Liver (tissue), 9 donors: ENCODE data around the gene POC1A. TPM values are rescaled to one million over a fixed set of nuclear protein-coding genes. Genes with fewer than 3 reads are reported as not detected.

Experiments
- DNase-seq: peaks from one replicate; pipeline ENCODE4 v3.0.0-alpha.2; 2017; ENCODE audit warnings: low spot score
- H3K27ac ChIP-seq, 2 donors: one replicate each; pipeline ENCODE4 v1.7.0; 2013; ENCODE audit warnings: inconsistent platforms in 2 of 2, low read length in 2 of 2, control low read depth in 1 of 2, low read depth in 1 of 2, mild to moderate bottlenecking in 1 of 2
- H3K27me3 ChIP-seq, 4 donors: one replicate each; pipeline versions ENCODE4 v1.6.1 to v1.7.0; 2013; ENCODE audit warnings: low read length in 3 of 4, inconsistent platforms in 1 of 4, mild to moderate bottlenecking in 1 of 4, moderate library complexity in 1 of 4; ENCODE audit not compliant: control insufficient read depth in 4 of 4, insufficient read depth in 4 of 4
- H3K36me3 ChIP-seq, 4 donors: one replicate each; pipeline versions ENCODE4 v1.6.1 to v1.7.0; 2013; ENCODE audit warnings: low read length in 3 of 4, mild to moderate bottlenecking in 3 of 4, low read depth in 1 of 4, moderate library complexity in 1 of 4; ENCODE audit not compliant: control insufficient read depth in 4 of 4, insufficient read depth in 3 of 4
- H3K4me1 ChIP-seq, 4 donors: one replicate each; pipeline versions ENCODE4 v1.6.1 to v1.7.0; 2013; ENCODE audit warnings: low read length in 3 of 4, mild to moderate bottlenecking in 3 of 4, moderate library complexity in 1 of 4; ENCODE audit not compliant: control insufficient read depth in 4 of 4, insufficient read depth in 4 of 4
- H3K4me3 ChIP-seq, 3 donors: one replicate each; pipeline versions ENCODE4 v1.6.1 to v1.7.0; 2013; ENCODE audit warnings: low read length in 3 of 3, control low read depth in 1 of 3, low read depth in 1 of 3, mild to moderate bottlenecking in 1 of 3
- H3K9ac ChIP-seq, 2 donors: one replicate each; pipeline ENCODE4 v1.7.0; 2013; ENCODE audit warnings: low read length in 2 of 2, mild to moderate bottlenecking in 2 of 2, moderate library complexity in 2 of 2, control low read depth in 1 of 2, low read depth in 1 of 2
- H3K9me3 ChIP-seq, 4 donors: one replicate each; pipeline versions ENCODE4 v1.6.1 to v1.7.0; 2013; ENCODE audit warnings: low read length in 3 of 4; ENCODE audit not compliant: control insufficient read depth in 4 of 4
- ATF3 ChIP-seq: IDR thresholded peaks from 2 replicates; pipeline ENCODE4 v1.6.1; 2016; ENCODE audit warnings: antibody characterized with exemption
- EGR1 ChIP-seq, 2 donors: IDR thresholded peaks; 2 replicates each; pipeline ENCODE4 v1.6.1; 2016 to 2018; ENCODE audit warnings: antibody characterized with exemption in 2 of 2, low read depth in 2 of 2
- FOXA1 ChIP-seq: IDR thresholded peaks from 2 replicates; pipeline ENCODE4 v1.6.1; 2016; ENCODE audit warnings: antibody characterized with exemption
- FOXA2 ChIP-seq: IDR thresholded peaks from 2 replicates; pipeline ENCODE4 v1.6.1; 2016; ENCODE audit warnings: antibody characterized with exemption
- HNF4A ChIP-seq, 2 donors: conservative IDR thresholded peaks; 2 replicates each; pipeline ENCODE4 v1.6.1; 2016; ENCODE audit warnings: antibody characterized with exemption in 2 of 2, mild to moderate bottlenecking in 2 of 2
- HNF4G ChIP-seq: IDR thresholded peaks from 2 replicates; pipeline ENCODE4 v1.6.1; 2016; ENCODE audit warnings: antibody characterized with exemption
- JUND ChIP-seq, 2 donors: IDR thresholded peaks; 2 replicates each; pipeline ENCODE4 v1.6.1; 2016; ENCODE audit warnings: antibody characterized with exemption in 2 of 2
- NR2F2 ChIP-seq: IDR thresholded peaks from 2 replicates; pipeline ENCODE4 v1.6.1; 2016; ENCODE audit warnings: antibody characterized with exemption
- RAD21 ChIP-seq, 2 donors: IDR thresholded peaks; 2 replicates each; pipeline ENCODE4 v1.6.1; 2016; ENCODE audit warnings: antibody characterized with exemption in 2 of 2, mild to moderate bottlenecking in 2 of 2
- RXRA ChIP-seq, 2 donors: IDR thresholded peaks; 2 replicates each; pipeline ENCODE4 v1.6.1; 2017 to 2018; ENCODE audit warnings: antibody characterized with exemption in 2 of 2, mild to moderate bottlenecking in 1 of 2
- SP1 ChIP-seq: IDR thresholded peaks from 2 replicates; pipeline ENCODE4 v1.6.1; 2018; ENCODE audit warnings: antibody characterized with exemption, mild to moderate bottlenecking
- TAF1 ChIP-seq: conservative IDR thresholded peaks from 2 replicates; pipeline ENCODE4 v1.6.1; 2016; ENCODE audit warnings: antibody characterized with exemption, mild to moderate bottlenecking
- YY1 ChIP-seq: IDR thresholded peaks from 2 replicates; pipeline ENCODE4 v1.6.1; 2016; ENCODE audit warnings: antibody characterized with exemption, mild to moderate bottlenecking
- ZBTB33 ChIP-seq: IDR thresholded peaks from 2 replicates; pipeline ENCODE4 v1.6.1; 2016; ENCODE audit warnings: antibody characterized with exemption
- WGBS: extraction: QIAGEN DNeasy Blood & Tissue Kit; methylation state at CpG from one replicate; pipeline ENCODE4 v1.1.7; 2013; 5-methylcytosine and 5-hydroxymethylcytosine counted together
- polyA plus RNA-seq, 2 donors: library from polyadenylated mRNA; stranded (reverse) in 1 of 2; unstranded in 1 of 2; fragments of 200-250 nt in 1 of 2; fragments of >200 nt in 1 of 2; fragmentation: Nextera tagmentation in 1 of 2; extraction: Ambion mirVana in 1 of 2; gene quantifications; one replicate each; pipeline versions ENCODE4 v1.2.1 to v1.2.3, GENCODE V29; 2013 to 2015
- total RNA-seq, 2 donors: library from RNA; depleted of rRNA; stranded (reverse); fragments of >200 nt; gene quantifications; one replicate each; pipeline ENCODE4 v1.2.3, GENCODE V29; 2014
- TF ChIP-seq, protein P1 (sequence below): fragments of 150-350 bp; IDR thresholded peaks from 2 replicates; pipeline ENCODE4 v1.5.1; 2017; ENCODE audit warnings: improper control_type of control experiment, low read depth, low read length; ENCODE audit not compliant: missing input control
- TF ChIP-seq, protein P2 (sequence below): IDR thresholded peaks from 2 replicates; pipeline ENCODE4 v1.6.1; 2016; ENCODE audit warnings: antibody characterized with exemption, mild to moderate bottlenecking
- donor health status: healthy.
- donor health status: healthy.
- donor health status: healthy.
- donor health status: healthy.
- donor health status: healthy.

POC1A gene
- total and polyA plus RNA-seq, 4 donors = 1.4 to 12.7 (median 4.8) TPM

DNA sequence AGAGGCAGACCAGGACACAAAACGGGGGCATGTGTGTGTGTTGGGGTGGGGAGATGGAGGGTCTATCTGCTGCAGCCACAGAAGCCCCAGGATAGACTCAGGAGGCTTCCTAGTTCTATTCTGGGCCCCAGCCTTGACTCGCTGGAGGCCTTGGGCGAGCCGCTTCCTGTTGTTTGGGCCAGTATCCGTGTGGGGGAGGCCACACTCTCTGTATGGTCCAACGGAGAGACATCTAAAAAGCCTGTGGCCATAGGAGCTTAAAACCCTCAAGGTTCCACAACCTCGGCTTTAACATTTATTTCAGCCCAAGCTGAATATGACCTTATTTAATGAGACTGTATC is 32.8 kb downstream of the POC1A start (continued):
- TF ChIP-seq, protein P1, sequence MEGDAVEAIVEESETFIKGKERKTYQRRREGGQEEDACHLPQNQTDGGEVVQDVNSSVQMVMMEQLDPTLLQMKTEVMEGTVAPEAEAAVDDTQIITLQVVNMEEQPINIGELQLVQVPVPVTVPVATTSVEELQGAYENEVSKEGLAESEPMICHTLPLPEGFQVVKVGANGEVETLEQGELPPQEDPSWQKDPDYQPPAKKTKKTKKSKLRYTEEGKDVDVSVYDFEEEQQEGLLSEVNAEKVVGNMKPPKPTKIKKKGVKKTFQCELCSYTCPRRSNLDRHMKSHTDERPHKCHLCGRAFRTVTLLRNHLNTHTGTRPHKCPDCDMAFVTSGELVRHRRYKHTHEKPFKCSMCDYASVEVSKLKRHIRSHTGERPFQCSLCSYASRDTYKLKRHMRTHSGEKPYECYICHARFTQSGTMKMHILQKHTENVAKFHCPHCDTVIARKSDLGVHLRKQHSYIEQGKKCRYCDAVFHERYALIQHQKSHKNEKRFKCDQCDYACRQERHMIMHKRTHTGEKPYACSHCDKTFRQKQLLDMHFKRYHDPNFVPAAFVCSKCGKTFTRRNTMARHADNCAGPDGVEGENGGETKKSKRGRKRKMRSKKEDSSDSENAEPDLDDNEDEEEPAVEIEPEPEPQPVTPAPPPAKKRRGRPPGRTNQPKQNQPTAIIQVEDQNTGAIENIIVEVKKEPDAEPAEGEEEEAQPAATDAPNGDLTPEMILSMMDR = no peak
- no peak for TF ChIP-seq RAD21 (IDR thresholded peaks at IDR 0.05)
- no peak for TF ChIP-seq RXRA (IDR thresholded peaks at IDR 0.05)
- no peak for TF ChIP-seq SP1

GRCh38 chr3:52120556-52121463 is 33.4 kb downstream of the POC1A start:
- Histone ChIP-seq H3K4me3 (no peak overlapping the region), H3K9me3 (no peaks in the 10 kb centered on the region), H3K27ac (no peak overlapping the region), H3K9ac (no peak overlapping the region), H3K36me3 (peaks cover 0 to 1% (median 0%) of the 10 kb centered on the region in 4 donors), H3K27me3 (no peaks in the 10 kb centered on the region), H3K4me1 (peaks cover 0 to 12% (median 7%) of the 10 kb centered on the region in 4 donors)
- WGBS = 87% methylated on average over 3 of the region's 3 CpGs
- no peak for DNase-seq
- TF ChIP-seq FOXA2 (no peak), NR2F2 (no peak), JUND (IDR thresholded peaks at IDR 0.05) (no peak), HNF4G (no peak), YY1 (no peak), ATF3 (no peak), RAD21 (IDR thresholded peaks at IDR 0.05) (no peak), SP1 (no peak), FOXA1 (no peak), ZBTB33 (no peak), HNF4A (conservative IDR thresholded peaks at IDR 0.05) (no peak), TAF1 (no peak), RXRA (IDR thresholded peaks at IDR 0.05) (no peak), EGR1 (IDR thresholded peaks at IDR 0.05; ENCODE audit: low read depth in 2 of 2) (no peak)
- TF ChIP-seq, protein P2, sequence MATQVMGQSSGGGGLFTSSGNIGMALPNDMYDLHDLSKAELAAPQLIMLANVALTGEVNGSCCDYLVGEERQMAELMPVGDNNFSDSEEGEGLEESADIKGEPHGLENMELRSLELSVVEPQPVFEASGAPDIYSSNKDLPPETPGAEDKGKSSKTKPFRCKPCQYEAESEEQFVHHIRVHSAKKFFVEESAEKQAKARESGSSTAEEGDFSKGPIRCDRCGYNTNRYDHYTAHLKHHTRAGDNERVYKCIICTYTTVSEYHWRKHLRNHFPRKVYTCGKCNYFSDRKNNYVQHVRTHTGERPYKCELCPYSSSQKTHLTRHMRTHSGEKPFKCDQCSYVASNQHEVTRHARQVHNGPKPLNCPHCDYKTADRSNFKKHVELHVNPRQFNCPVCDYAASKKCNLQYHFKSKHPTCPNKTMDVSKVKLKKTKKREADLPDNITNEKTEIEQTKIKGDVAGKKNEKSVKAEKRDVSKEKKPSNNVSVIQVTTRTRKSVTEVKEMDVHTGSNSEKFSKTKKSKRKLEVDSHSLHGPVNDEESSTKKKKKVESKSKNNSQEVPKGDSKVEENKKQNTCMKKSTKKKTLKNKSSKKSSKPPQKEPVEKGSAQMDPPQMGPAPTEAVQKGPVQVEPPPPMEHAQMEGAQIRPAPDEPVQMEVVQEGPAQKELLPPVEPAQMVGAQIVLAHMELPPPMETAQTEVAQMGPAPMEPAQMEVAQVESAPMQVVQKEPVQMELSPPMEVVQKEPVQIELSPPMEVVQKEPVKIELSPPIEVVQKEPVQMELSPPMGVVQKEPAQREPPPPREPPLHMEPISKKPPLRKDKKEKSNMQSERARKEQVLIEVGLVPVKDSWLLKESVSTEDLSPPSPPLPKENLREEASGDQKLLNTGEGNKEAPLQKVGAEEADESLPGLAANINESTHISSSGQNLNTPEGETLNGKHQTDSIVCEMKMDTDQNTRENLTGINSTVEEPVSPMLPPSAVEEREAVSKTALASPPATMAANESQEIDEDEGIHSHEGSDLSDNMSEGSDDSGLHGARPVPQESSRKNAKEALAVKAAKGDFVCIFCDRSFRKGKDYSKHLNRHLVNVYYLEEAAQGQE = no peak
